Left forelimb (tissue), 1 donor: Measurements from ENCODE around the gene MED26.

Experiments used
- DNase-seq: peaks from one replicate; pipeline ENCODE4 v3.0.0-alpha.2; 2018; ENCODE audit warnings: low spot score

The MED26 gene

DNA sequence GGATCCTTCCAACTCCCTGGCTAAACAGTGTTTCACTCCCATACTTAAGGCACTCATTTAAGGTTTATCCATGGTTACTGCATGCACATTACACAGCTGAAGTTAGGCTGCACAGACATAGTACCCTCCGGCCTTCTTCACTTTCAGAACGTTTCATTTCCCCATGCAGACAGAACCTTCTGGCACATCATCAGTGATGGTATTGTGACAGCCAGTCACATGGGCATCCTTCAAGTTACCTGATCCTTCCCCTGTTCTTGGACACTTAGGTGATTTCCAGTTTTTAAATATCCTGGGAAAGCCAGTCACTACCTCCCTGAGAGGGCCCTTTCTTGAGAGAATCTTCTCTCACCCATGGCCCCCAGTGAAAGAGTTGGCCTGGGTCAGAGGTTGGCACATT, 22.8 kb upstream of the MED26 start:
- DNase-seq, result no peak

GRCh38 chr19:16649734-16650133, 21.7 kb upstream of the MED26 start:
- no peak for DNase-seq

DNA sequence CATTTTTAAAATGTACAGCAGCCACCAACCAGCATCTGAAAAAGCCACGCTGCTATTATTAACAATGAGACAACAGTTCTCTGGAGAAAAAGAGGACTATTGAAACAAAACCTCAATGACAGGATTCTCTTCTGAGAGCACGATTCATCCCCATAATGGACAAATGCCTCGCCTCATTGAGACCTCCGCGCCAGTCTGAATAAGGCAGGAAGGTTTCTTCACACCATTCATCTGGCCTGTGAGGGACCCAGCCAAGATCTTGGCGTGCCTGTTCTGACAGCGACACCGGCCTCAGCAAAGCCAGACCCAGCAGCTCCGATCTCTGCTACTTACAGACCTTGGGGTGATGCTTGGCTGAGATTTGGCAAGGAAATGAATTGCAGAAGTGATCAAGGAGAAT, 17.1 kb upstream of the MED26 start:
- DNase-seq, result no peak

- no peak for DNase-seq
These were observed 13.7 kb upstream of the MED26 start for GRCh38 chr19:16641695-16642094.

GRCh38 chr19:16640951-16641350, 12.9 kb upstream of the MED26 start:
- DNase-seq, result no peak

DNA sequence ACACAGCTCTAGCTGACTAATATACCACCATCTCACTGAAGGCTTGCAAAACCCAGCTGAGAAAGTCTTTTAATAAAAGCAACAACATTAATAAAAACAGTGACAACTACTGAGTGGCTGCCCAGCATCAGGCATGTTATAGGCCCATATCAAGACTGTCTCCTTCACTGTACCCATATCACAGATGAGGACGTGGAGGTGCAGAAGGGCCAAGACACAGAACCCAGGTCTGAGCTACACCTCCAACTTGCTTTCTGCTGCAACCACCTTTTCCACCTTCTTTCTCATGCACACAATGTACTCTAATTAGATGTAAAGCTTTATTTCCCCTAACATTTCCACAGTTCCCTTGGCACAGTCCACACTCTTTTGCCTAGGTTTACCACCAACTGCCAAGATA, 10.7 kb upstream of the MED26 start:
- DNase-seq, result no peak

GRCh38 chr19:16637535-16637934, 9.5 kb upstream of the MED26 start:
- no peak for DNase-seq

DNA sequence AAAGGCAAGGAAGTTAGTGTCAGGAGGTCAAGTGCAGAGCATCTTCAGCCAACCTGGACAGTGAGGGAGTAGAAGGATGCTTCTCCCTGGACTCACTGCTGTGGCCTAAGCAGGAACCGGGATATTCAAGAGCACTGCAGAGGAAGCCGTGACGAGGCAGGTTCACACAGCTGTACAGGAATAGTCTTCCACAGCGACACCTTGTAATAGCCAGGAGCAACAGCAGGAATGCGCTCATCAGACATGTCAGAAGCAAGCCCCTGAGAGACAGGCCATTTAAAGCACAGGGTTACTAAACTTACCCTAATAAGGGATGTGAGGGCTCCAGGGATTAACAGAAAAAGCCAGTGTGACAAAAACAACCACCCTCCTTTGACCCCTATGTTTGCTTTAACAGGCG, 3.5 kb upstream of the MED26 start:
- no peak for DNase-seq

DNA sequence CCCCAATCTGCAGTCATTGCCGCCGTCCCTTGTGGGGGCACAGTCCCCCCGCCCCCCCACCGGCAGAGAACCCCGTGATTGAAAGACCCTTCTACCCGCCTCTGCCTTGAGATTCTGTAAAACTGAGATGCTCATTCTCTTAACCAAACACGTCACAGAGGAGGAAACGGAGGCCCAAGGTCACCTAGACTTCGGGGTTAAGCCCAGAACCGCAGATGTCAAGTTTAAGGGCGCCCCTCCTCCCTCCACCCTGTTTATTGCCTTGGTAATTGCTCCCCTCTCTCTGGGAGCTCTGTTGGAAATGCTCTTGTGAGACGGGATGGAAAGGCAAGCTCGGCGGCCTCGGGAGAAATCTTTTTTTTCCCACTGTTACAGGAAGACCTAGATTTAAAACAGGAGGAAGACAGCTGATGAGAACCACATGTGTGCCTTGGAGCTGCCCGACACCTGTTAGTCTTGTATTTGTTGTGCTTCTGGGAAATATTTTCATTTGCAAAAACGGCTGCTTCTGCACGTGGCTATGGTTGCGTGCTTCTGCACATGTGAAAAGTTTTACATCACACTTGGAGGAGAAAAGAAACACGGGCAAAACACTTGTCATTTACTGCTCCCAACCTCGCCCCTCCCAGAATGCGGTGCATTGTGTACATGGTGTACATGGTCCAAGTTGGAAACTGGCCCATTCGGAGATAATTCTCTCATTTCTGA, 1.1 kb upstream of the MED26 start:
- peak; percentile 81 for DNase-seq

DNA sequence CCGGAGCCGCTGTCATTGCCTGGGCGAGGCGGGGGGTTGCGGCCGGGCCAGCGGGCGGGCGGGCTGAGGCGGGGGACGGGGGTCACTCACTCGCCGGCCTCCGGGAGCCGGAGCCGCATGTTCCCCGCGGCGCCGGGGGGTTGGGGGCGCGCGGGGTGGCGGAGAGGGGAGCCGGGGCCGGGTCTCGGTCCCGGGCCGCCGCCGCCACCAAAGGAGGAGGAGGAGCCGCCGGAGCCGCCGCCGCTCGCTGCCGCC, 149 bp downstream of the MED26 start:
- DNase-seq, result no peak

GRCh38 chr19:16627193-16627927, 644 bp downstream of the MED26 start:
- DNase-seq, result no peak

- no peak for DNase-seq
These were observed 1.2 kb downstream of the MED26 start for GRCh38 chr19:16626796-16627192.

DNA sequence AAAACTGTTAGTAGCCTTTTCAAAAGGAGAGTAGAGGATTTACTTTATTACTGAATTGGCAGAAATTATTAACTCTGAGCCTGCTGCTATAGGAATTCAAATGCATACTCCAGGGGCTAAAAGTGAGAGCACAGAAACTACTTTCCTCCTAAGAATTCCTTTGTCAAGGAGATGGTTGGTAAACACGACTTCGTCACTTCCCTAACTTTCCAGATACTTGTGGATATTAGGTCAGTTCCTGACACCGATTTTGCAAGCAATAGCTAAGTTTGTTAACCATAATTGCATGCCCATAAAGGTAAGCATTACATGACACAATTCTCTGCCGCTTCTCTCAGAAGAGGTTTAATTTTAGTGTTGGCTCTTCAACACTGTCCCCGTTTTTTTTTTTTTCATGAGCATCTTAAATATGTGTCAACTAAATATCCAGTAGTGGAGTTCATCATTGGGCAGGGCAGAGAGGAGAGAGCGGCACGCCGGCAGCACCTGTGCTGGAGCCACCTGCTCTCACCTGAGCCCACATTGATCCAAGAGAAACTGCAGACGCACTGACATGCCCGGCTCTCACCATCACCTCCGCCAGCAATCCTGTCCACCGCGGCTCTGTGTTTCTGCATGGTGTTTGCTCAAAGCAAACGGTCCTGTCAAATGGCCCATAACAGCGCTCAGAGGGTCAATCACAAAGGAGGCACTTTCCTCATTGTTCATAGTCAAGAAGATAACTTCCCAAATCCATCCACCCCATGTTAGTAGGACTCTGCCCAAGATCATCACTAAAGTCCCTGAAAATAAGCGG, 2.6 kb downstream of the MED26 start:
- DNase-seq, result no peak

GRCh38 chr19:16624236-16624635, 3.8 kb downstream of the MED26 start:
- no peak for DNase-seq

GRCh38 chr19:16623576-16623975, 4.4 kb downstream of the MED26 start:
- no peak for DNase-seq

DNA sequence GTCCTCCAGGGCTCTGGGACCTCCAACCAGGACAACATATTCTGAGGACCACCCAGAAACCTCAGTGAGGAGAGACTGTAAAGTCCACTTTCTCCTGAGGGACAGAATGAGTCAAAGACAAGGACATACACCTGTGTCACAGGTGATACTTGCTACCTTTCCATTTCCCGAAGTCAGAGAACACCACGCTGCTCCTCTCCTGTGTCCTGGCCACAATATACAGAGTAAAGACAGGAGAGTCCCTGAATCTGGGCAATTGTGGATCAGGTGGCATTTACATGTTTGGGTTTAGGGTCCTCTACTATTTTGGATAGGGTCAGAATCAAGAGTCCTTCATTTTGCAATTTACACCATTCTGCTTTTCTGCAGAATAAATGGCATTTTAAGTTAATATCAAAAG, 4.9 kb downstream of the MED26 start:
- no peak for DNase-seq

DNA sequence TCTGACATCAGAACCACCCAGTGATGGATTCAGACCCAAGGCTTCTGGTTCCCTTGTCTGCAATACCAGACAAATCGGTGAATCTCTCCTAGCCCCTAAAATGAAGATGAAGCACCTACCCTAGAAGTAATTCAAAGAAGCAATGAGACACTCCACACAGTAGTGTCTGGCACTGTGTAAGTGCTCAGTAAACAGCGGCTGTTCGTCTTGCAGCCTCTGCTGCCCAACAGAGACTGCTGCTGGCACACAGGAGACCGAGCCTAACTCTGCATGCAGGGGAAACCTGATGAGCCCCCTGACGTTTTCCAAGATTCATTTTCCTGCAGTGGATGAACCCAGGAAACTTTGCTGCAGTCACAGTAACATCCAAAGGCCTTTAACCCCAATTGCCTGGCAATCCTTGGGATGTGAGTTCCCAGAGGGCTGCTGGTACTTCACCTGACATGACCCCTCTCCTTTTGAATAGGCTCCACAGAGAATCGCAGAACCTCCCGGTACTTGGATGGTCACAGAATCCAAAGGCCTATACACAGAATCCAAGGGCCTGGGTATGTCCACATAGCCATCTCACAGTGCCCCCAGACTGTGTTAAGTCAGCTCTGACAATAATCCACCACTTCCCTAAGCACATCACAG, 6.7 kb downstream of the MED26 start:
- DNase-seq, result no peak

DNA sequence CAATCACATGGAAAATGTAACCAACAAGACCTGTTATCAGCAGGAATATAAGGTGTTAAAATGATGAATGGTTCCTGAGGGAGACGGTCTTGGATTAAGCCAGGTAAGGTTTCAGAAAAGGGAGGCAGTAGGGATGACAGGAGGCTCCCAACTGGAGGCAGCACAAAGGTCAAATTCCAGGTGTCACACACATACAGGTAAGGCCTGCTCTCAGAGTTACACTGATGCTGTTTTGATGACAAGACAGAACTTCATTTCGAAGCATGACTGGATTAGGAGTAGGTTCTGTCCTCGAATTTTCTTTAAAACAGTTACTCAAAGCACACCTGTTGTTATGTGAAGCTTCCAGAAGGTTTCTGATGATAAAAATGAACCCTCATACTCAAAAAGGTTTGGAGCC, 7.4 kb downstream of the MED26 start:
- DNase-seq, result no peak

GRCh38 chr19:16620018-16620417, 8.0 kb downstream of the MED26 start:
- DNase-seq, result no peak

DNA sequence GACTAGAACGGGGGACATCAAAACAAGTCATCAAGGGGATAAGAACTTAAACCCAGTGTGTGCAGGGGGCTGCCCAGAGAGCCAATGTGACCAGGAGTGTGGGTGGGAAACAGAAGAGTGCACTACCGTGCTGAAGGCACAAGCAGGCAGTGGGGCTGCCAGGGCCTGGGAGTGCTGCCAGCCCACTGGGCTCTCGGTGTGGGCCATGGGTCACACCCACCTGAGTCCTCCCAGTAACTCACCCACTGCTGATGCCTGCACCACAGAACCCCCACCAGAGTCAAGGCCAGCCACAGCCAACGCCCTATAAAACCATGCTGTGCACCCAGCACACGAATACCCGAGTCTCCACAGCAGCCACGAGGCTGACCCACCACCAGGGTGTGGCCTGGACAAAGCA, 8.5 kb downstream of the MED26 start:
- DNase-seq, result no peak

DNA sequence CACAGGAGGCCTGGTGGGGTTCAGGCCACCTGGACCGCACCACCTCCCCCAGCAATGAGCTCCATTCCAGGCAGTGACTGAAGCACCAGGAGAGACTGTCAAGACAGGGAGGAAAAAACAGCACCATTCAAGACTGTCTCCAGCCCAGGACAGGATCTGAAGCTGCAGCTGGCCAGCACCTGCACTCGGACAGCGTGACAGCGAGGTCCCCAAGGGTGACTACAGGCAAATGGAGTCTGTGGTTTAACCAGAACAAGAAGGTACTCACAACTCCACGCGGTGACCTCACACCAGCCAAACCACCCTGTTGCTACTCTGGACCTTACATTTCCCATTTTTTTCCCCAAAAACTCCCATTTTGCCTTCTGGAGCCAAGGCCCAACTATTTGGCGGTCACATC, 9.8 kb downstream of the MED26 start:
- DNase-seq, result no peak

DNA sequence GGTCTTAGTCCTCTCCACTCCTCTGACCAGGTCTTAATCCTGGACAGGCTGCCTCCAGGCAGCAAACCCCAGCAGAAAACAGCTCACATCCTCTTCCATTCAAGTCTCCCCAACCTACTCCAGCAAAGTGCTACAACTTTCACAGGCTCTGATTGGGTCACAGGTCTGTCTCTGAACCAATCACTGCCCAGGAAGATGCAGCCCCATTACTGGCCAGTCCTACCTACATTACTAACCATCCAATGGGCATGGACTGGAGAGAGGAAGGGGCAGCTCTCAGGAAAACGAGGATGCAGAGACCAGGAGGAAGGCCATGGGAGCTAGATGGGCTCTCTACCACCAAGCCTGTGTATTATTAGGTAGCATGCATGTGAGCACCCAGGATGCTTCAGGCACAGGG, 12.2 kb downstream of the MED26 start:
- DNase-seq, result no peak

GRCh38 chr19:16614941-16615340, 13.1 kb downstream of the MED26 start:
- no peak for DNase-seq
